Fibroblast of lung (primary cell): ENCODE measurements around the gene ADGRE1. TPM values are rescaled to one million over a fixed set of nuclear protein-coding genes. Genes with fewer than 3 reads are reported as not detected.

ENCODE experiments used
- DNase-seq, 2 donors: peaks; one replicate each; pipeline versions ENCODE4 v3.0.0 to v3.0.0-alpha.2; 2010; ENCODE audit warnings: low read depth in 2 of 2
- H2AFZ ChIP-seq: 2 replicates; pipeline ENCODE4 v1.5.1; 2012; ENCODE audit warnings: low read length, control low read depth, inconsistent platforms
- H3K27ac ChIP-seq: 2 replicates; pipeline ENCODE4 v1.5.1; 2011; ENCODE audit warnings: low read length, control low read depth; ENCODE audit not compliant: insufficient read depth
- H3K27me3 ChIP-seq: 2 replicates; pipeline ENCODE4 v1.5.1; 2011; ENCODE audit warnings: mild to moderate bottlenecking, low read length; ENCODE audit not compliant: control insufficient read depth, insufficient read depth
- H3K36me3 ChIP-seq: 2 replicates; pipeline ENCODE4 v1.5.1; 2011; ENCODE audit warnings: low read length; ENCODE audit not compliant: control insufficient read depth, insufficient read depth
- H3K4me1 ChIP-seq: 2 replicates; pipeline ENCODE4 v1.5.1; 2011; ENCODE audit warnings: low read length; ENCODE audit not compliant: control insufficient read depth, insufficient read depth; ENCODE audit errors: extremely low read depth
- H3K4me2 ChIP-seq: 2 replicates; pipeline ENCODE4 v1.5.1; 2011; ENCODE audit warnings: low read length, control low read depth; ENCODE audit not compliant: insufficient read depth; ENCODE audit errors: extremely low read depth
- H3K4me3 ChIP-seq, 4 experiments: fragments of 200-600 bp in 1 of 4; sonication (generic) in 1 of 4; replicated peaks in 1 of 4; 2 replicates each; pipeline ENCODE4 v1.5.1; 2011 to 2016; ENCODE audit warnings: low read length in 4 of 4, low read depth in 3 of 4, mild to moderate bottlenecking in 3 of 4, control low read depth in 2 of 4, inconsistent platforms in 1 of 4, mixed read lengths in 1 of 4; ENCODE audit not compliant: insufficient read depth in 1 of 4; ENCODE audit errors: control extremely low read depth in 1 of 4
- H3K79me2 ChIP-seq: 2 replicates; pipeline ENCODE4 v1.5.1; 2012; ENCODE audit warnings: mild to moderate bottlenecking, low read length, inconsistent platforms; ENCODE audit not compliant: control insufficient read depth, insufficient read depth
- H3K9ac ChIP-seq: 2 replicates; pipeline ENCODE4 v1.5.1; 2011; ENCODE audit warnings: mild to moderate bottlenecking, low read length, control low read depth; ENCODE audit not compliant: insufficient read depth
- H3K9me3 ChIP-seq: 2 replicates; pipeline ENCODE4 v1.5.1; 2012; ENCODE audit warnings: low read depth, low read length; ENCODE audit not compliant: control insufficient read depth, insufficient read depth
- H4K20me1 ChIP-seq: 2 replicates; pipeline ENCODE4 v1.5.1; 2011; ENCODE audit warnings: low read length; ENCODE audit not compliant: control insufficient read depth, insufficient read depth; ENCODE audit errors: extremely low read depth
- CTCF ChIP-seq, 2 donors: IDR thresholded peaks in 1 of 2; conservative IDR thresholded peaks in 1 of 2; 1 replicate in 1 of 2; 2 replicates in 1 of 2; pipeline ENCODE4 v1.5.1; 2011 to 2012; ENCODE audit warnings: low read length in 2 of 2, control low read depth in 1 of 2, inconsistent platforms in 1 of 2, low read depth in 1 of 2, mild to moderate bottlenecking in 1 of 2
- EZH2 ChIP-seq: IDR thresholded peaks from 2 replicates; pipeline ENCODE4 v1.5.1; 2012; ENCODE audit warnings: low read length, control low read depth, mild to moderate bottlenecking; ENCODE audit errors: missing control alignments
- polyA plus RNA-seq, 2 donors: library from polyadenylated mRNA; depleted of rRNA in 1 of 2; stranded (reverse) in 1 of 2; unstranded in 1 of 2; fragments of >200 nt; gene quantifications; 2 replicates each; pipeline ENCODE4 v1.2.1, GENCODE V29; 2011 to 2012; ENCODE audit warnings: missing spikeins in 1 of 2
- total RNA-seq: library from RNA; depleted of rRNA; stranded (reverse); fragments of >200 nt; gene quantifications from 2 replicates; pipeline ENCODE4 v1.2.1, GENCODE V29; 2014

The ADGRE1 gene
- total and polyA plus RNA-seq, 2 donors (not counting 1 experiment from before 2014, with no cell fraction given) = under 0.01 TPM; not detected in 1

GRCh38 chr19:6894313-6894712 lies 6.9 kb downstream of the ADGRE1 start:
- H3K27me3 ChIP-seq = no peaks in the 10 kb centered on the region
- H4K20me1 ChIP-seq = no peaks in the 10 kb centered on the region
- H3K4me2 ChIP-seq = no peak overlapping the region
- H2AFZ ChIP-seq = no peak overlapping the region
- TF ChIP-seq CTCF (conservative IDR thresholded peaks at IDR 0.05 in 1 of 2, IDR thresholded peaks at IDR 0.05 in 1 of 2; ENCODE audit: low read depth in 1 of 2, low read length in 2 of 2) = no peak
- TF ChIP-seq EZH2 = no peak
- DNase-seq = no peak
- H3K79me2 ChIP-seq = no peaks in the 10 kb centered on the region
- no peak overlapping the region for H3K27ac ChIP-seq
- no peaks in the 10 kb centered on the region for H3K36me3 ChIP-seq
- no peaks in the 10 kb centered on the region for H3K9me3 ChIP-seq
- no peak overlapping the region for H3K9ac ChIP-seq
- no peaks in the 10 kb centered on the region for H3K4me1 ChIP-seq
- no peak overlapping the region for H3K4me3 ChIP-seq

- Histone ChIP-seq H3K27me3 (no peaks in the 10 kb centered on the region), H3K4me1 (no peaks in the 10 kb centered on the region), H3K27ac (no peak overlapping the region), H3K4me3 (no peak overlapping the region), H2AFZ (no peak overlapping the region), H3K79me2 (no peaks in the 10 kb centered on the region), H3K9ac (no peak overlapping the region), H3K4me2 (no peak overlapping the region), H3K9me3 (no peaks in the 10 kb centered on the region), H4K20me1 (no peaks in the 10 kb centered on the region), H3K36me3 (no peaks in the 10 kb centered on the region)
- no peak for DNase-seq
- no peak for TF ChIP-seq EZH2
- no peak for TF ChIP-seq CTCF (conservative IDR thresholded peaks at IDR 0.05 in 1 of 2, IDR thresholded peaks at IDR 0.05 in 1 of 2; ENCODE audit: low read depth in 1 of 2, low read length in 2 of 2)
Observed at GRCh38 chr19:6903446-6903845, 16.1 kb downstream of the ADGRE1 start.

GRCh38 chr19:6906559-6907060 lies 19.2 kb downstream of the ADGRE1 start:
- Histone ChIP-seq H3K9me3 (peaks cover 2% of the 10 kb centered on the region), H3K36me3 (no peaks in the 10 kb centered on the region), H3K9ac (no peak overlapping the region), H3K27ac (no peak overlapping the region), H3K4me2 (no peak overlapping the region), H3K79me2 (no peaks in the 10 kb centered on the region), H3K4me1 (no peaks in the 10 kb centered on the region), H3K4me3 (no peak overlapping the region), H3K27me3 (no peaks in the 10 kb centered on the region), H4K20me1 (no peaks in the 10 kb centered on the region), H2AFZ (no peak overlapping the region)
- no peak for TF ChIP-seq EZH2
- no peak for TF ChIP-seq CTCF (conservative IDR thresholded peaks at IDR 0.05 in 1 of 2, IDR thresholded peaks at IDR 0.05 in 1 of 2; ENCODE audit: low read depth in 1 of 2, low read length in 2 of 2)
- DNase-seq = no peak
